ENCODE data around the gene SLC35F3.

DNA sequence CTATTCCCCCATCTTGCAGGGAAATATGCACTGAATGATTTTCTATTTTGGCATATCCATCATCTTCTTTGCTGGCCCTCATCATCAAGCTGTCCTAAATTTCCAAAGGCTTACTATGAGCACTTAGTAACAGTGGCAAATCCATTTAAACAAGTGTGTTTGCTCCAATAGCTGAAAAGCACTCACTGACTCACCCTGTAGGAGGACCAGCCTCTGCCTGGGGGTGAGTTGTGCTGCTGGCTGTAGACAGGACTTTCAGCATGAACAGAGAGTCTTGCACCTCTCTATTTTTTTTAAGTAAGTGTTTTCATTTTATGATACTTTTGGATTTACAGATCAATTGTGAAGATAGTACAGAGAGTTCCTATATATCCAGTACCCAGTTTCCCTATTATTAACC, 97.3 kb downstream of the SLC35F3 start:
- TF ChIP-seq MXD4 (CRISPR knock-in tag; IDR thresholded peaks at IDR 0.05; ENCODE audit: borderline replicate concordance) = no peak
- TF ChIP-seq, protein P1, sequence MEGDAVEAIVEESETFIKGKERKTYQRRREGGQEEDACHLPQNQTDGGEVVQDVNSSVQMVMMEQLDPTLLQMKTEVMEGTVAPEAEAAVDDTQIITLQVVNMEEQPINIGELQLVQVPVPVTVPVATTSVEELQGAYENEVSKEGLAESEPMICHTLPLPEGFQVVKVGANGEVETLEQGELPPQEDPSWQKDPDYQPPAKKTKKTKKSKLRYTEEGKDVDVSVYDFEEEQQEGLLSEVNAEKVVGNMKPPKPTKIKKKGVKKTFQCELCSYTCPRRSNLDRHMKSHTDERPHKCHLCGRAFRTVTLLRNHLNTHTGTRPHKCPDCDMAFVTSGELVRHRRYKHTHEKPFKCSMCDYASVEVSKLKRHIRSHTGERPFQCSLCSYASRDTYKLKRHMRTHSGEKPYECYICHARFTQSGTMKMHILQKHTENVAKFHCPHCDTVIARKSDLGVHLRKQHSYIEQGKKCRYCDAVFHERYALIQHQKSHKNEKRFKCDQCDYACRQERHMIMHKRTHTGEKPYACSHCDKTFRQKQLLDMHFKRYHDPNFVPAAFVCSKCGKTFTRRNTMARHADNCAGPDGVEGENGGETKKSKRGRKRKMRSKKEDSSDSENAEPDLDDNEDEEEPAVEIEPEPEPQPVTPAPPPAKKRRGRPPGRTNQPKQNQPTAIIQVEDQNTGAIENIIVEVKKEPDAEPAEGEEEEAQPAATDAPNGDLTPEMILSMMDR (IDR thresholded peaks at IDR 0.05) = no peak
- no peak for TF ChIP-seq FOXK1 (CRISPR knock-in tag; IDR thresholded peaks at IDR 0.05)
- TF ChIP-seq ESRRA (CRISPR knock-in tag; IDR thresholded peaks at IDR 0.05; ENCODE audit: borderline replicate concordance) = no peak
- TF ChIP-seq, protein P2, sequence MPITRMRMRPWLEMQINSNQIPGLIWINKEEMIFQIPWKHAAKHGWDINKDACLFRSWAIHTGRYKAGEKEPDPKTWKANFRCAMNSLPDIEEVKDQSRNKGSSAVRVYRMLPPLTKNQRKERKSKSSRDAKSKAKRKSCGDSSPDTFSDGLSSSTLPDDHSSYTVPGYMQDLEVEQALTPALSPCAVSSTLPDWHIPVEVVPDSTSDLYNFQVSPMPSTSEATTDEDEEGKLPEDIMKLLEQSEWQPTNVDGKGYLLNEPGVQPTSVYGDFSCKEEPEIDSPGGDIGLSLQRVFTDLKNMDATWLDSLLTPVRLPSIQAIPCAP (CRISPR knock-in tag; IDR thresholded peaks at IDR 0.05) = no peak
- TF ChIP-seq MYBL2 (CRISPR knock-in tag; IDR thresholded peaks at IDR 0.05) = no peak
- TF ChIP-seq, protein P3, sequence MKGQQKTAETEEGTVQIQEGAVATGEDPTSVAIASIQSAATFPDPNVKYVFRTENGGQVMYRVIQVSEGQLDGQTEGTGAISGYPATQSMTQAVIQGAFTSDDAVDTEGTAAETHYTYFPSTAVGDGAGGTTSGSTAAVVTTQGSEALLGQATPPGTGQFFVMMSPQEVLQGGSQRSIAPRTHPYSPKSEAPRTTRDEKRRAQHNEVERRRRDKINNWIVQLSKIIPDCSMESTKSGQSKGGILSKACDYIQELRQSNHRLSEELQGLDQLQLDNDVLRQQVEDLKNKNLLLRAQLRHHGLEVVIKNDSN (CRISPR knock-in tag; IDR thresholded peaks at IDR 0.05) = no peak
- TF ChIP-seq FOXP1 (CRISPR knock-in tag; IDR thresholded peaks at IDR 0.05; ENCODE audit: borderline replicate concordance) = no peak
- no peak for TF ChIP-seq ZNF219 (CRISPR knock-in tag; IDR thresholded peaks at IDR 0.05; ENCODE audit: borderline replicate concordance)
- TF ChIP-seq, protein P4, sequence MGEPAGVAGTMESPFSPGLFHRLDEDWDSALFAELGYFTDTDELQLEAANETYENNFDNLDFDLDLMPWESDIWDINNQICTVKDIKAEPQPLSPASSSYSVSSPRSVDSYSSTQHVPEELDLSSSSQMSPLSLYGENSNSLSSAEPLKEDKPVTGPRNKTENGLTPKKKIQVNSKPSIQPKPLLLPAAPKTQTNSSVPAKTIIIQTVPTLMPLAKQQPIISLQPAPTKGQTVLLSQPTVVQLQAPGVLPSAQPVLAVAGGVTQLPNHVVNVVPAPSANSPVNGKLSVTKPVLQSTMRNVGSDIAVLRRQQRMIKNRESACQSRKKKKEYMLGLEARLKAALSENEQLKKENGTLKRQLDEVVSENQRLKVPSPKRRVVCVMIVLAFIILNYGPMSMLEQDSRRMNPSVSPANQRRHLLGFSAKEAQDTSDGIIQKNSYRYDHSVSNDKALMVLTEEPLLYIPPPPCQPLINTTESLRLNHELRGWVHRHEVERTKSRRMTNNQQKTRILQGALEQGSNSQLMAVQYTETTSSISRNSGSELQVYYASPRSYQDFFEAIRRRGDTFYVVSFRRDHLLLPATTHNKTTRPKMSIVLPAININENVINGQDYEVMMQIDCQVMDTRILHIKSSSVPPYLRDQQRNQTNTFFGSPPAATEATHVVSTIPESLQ (CRISPR knock-in tag; IDR thresholded peaks at IDR 0.05) = no peak
- TF ChIP-seq, protein P5, sequence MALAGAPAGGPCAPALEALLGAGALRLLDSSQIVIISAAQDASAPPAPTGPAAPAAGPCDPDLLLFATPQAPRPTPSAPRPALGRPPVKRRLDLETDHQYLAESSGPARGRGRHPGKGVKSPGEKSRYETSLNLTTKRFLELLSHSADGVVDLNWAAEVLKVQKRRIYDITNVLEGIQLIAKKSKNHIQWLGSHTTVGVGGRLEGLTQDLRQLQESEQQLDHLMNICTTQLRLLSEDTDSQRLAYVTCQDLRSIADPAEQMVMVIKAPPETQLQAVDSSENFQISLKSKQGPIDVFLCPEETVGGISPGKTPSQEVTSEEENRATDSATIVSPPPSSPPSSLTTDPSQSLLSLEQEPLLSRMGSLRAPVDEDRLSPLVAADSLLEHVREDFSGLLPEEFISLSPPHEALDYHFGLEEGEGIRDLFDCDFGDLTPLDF (CRISPR knock-in tag; IDR thresholded peaks at IDR 0.05) = no peak
